Astrocyte of the spinal cord (primary cell): ENCODE data around the gene ARMC6.
"Not testable (repeated sequence)": the region's sequence is repeated elsewhere in the genome, so short reads cannot be mapped to it uniquely, and the experiment has no call there.

Experiments
- DNase-seq: peaks from one replicate; pipeline ENCODE4 v3.0.0; 2011; ENCODE audit warnings: low read depth, low spot score
- H3K4me3 ChIP-seq: 2 replicates; pipeline ENCODE4 v1.5.1; 2011; ENCODE audit warnings: low read depth, mild to moderate bottlenecking, low read length, moderate library complexity
- in situ Hi-C: cut with HindIII; loops from 2 replicates; pipeline ENCODE4 v1.10.0; 2017; ENCODE audit warnings: low sequenced_read_pairs
- TF ChIP-seq, protein P1 (sequence below): IDR thresholded peaks from 2 replicates; pipeline ENCODE4 v1.5.1; 2012; ENCODE audit warnings: low read depth, mild to moderate bottlenecking, low read length, inconsistent platforms

Gene ARMC6

DNA sequence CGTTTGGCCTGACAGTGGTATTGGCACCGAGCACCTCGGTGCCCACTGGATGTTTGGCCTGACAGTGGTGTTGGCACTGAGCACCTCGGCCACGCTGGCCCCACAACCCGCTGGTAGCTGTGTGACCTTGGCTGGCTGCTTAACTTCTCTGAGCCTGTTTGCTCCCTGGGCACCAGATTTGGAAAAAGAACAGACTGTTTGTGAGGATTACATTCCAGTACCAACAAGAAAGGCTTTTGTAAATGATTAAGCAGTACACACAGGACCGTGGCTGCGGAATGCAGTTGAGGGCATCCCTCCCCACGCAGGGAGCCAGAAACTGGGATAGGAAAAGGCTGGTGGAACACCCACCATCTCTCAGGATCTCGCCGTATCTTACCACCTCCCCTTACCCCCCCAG is 62.3 kb downstream of the ARMC6 start:
- in situ Hi-C loops: no loop called here
- TF ChIP-seq, protein P1, sequence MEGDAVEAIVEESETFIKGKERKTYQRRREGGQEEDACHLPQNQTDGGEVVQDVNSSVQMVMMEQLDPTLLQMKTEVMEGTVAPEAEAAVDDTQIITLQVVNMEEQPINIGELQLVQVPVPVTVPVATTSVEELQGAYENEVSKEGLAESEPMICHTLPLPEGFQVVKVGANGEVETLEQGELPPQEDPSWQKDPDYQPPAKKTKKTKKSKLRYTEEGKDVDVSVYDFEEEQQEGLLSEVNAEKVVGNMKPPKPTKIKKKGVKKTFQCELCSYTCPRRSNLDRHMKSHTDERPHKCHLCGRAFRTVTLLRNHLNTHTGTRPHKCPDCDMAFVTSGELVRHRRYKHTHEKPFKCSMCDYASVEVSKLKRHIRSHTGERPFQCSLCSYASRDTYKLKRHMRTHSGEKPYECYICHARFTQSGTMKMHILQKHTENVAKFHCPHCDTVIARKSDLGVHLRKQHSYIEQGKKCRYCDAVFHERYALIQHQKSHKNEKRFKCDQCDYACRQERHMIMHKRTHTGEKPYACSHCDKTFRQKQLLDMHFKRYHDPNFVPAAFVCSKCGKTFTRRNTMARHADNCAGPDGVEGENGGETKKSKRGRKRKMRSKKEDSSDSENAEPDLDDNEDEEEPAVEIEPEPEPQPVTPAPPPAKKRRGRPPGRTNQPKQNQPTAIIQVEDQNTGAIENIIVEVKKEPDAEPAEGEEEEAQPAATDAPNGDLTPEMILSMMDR: no peak
- H3K4me3 ChIP-seq: no peak overlapping the region
- no peak for DNase-seq

DNA sequence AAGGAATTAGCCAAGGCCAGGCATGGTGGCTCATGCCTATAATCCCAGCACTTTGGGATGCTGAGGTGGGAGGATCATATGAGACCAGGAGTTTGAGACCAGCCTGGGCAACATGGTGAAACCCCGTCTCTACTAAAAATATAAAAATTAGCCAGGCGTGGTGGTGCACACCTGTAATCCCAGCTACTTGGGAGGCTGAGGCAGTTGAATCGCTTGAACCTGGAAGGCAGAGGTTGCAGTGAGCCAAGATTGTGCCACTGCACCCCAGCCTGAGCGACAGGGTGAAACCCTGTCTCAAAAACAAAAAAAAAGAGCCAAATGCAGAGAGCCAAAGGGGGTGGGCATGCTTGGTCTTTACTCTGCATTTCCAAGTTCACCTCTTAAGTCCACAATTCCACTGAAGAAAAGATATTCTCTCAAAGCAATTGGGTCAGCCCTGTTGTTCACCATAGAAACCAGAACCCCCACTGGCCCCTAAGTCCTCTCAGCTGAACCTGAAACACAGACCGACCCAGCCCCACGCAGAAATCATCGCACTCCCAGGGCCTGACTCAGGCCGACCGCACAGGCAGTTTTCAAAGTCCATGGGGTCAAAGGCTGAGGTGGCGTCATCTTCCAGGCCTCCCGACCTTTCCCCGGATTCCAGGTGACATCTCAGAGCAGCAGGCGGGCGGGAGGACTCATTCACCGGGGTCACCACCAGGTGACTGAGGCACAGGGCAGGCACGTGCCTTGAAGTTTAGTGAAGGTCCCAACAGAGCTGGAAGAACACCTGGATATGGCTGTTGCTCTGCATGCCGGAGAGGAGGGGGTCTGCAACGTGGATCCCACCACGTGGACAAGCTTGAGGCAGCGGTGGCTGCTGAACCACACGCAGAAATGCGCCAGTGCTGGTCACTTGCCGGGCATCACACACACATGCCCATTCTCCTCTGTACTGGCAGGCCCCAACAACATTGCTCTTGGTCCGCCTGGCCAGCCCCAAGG is 63.5 kb downstream of the ARMC6 start:
- in situ Hi-C loops: no loop called here
- H3K4me3 ChIP-seq: no peak overlapping the region
- DNase-seq: no peak
- TF ChIP-seq, protein P1: no peak

DNA sequence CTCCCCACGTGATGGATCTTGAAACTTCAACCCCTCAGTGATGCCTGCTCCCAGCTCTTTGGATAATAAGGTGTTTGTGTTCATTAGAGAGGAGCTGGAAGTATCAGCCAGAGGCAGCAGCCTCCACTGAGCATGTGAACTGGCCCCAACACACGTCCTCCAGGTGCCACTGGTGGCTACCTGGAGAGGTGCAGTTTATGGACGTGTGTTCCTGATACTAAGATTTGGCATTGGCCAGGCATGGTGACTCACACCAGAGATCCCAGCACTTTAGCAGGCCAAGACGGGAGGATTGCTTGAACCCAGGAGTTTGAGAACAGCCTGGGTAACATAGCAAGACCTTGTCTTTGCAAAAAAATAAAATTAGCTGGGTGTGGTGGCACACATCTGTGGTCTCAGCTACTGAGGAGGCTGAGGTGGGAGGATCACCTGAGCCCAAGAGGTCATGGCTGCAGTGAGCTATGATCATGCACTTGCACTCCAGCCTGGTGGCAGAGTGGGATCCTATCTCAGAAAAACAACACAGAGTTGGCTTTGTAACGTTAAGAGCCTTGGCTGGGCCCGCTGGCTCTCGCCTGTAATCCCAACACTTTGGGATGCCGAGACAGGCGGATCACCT is 64.8 kb downstream of the ARMC6 start:
- in situ Hi-C loops: no loop called here

DNA sequence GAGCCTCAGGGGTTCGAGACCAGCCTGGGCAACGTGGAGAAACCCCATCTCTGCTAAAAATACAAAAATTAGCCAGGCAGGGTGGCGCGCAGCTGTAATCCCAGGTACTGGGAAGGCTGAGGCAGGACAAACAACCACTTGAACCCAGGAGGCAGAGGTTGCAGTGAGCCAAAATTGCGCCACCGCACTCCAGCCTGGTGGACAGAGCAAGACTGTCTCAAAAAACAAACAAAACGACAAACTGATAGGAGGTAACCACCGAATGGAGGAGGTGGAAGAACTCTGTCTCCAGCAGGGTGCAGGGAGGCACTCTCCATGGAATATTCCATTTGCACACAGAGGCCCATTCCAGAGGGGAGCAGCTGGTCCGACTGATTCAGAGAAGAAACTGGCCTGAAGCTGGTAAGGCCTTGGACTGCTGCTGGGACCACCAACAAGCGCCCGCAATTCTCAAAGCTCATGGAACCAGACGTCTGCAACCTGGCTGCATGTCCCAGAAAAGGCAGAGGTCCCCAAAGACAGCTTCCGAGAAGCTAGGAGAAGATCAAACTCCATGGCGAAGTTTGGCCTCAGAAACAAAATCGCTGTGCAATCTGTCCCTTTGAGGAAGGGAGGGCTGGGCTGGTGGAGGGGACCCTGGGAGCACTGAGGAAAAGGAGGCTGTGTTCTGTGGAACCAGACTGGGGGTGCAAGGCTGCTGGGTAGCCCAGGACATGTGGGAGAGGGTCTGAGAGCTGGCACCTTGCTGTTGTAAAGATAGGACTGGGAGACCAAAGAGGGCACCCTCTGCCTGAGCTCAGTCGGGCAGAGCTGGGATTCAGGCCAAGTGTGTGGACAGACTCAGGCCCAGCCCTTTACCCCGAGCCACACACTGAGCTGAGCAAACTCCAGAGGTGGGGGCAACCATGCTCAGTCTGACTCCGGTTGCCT is 65.6 kb downstream of the ARMC6 start:
- in situ Hi-C loops: no loop called here
- TF ChIP-seq, protein P1: no peak
- H3K4me3 ChIP-seq: no peak overlapping the region
- DNase-seq: no peak

More for the DNA sequence above, 64.8 kb downstream of the ARMC6 start:
- no peak overlapping the region for H3K4me3 ChIP-seq
- TF ChIP-seq, protein P1: no peak
- no peak for DNase-seq

DNA sequence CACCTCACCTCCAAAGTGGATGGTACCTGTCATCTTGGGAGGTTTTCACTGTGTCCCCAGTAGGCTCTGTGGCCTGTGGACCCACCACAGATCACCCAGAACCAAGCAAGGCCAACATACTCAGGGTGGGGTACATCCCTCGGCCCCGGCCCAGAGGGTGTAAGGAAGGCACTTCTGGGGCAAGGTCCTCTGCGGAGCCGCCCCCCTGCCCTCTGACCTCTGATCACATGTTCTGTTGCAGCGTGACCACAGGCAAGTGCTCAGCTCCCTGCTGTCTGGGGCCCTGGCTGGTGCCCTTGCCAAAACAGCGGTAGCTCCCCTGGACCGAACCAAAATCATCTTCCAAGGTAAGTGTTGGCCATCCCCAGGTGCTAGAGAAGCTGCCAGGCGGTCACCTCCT is 68.1 kb downstream of the ARMC6 start:
- no peak overlapping the region for H3K4me3 ChIP-seq
- in situ Hi-C loops: no loop called here
- no peak for DNase-seq
- TF ChIP-seq, protein P1: no peak

DNA sequence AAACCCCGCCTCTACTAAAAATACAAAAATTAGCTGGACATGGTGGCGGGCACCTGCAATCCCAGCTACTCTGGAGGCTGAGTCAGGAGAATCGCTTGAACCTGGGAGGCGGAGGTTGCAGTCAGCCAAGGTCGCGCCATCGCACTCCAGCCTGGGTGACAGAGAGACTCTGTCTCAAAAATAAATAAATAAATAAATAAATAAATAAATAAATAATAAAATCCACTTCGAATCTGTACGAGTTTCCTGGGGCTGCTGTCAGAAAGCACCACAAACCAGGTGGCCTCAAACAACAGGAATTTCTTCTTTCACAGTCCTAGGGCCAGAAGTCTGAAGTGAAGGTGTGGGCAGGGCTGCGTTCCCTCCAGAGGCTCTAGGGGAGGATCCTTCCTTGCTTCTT is 69.2 kb downstream of the ARMC6 start:
- in situ Hi-C loops, DNase-seq, H3K4me3 ChIP-seq: not testable (repeated sequence)
